ENCODE data around the gene ZFP36L2.

Gene ZFP36L2

GRCh38 chr2:43240766-43241150 is 14.4 kb upstream of the ZFP36L2 start:
- no peak for DNase-seq (ENCODE audit: low spot score)
- H3K14ac ChIP-seq (ENCODE audit: low read length): no peak overlapping the region
- H3K18ac ChIP-seq (ENCODE audit: low read length): no peak overlapping the region
- WGBS, 2 donors (ENCODE audit: extremely low coverage in 2 of 2, insufficient read length in 2 of 2, insufficient replicate concordance in 1 of 2): no CpG with 5 or more reads among the region's 5 CpGs
- no peaks in the 10 kb centered on the region for H3K36me3 ChIP-seq (replicated peaks in 1 of 2; ENCODE audit: control insufficient read depth in 2 of 2, insufficient read depth in 2 of 2, low read length in 2 of 2)
- no peak overlapping the region for H3K4ac ChIP-seq (ENCODE audit: low read length)
- no peak overlapping the region for H3K27ac ChIP-seq (replicated peaks; ENCODE audit: low read length)
- no peak overlapping the region for H2BK12ac ChIP-seq (ENCODE audit: low read length)
- H4K8ac ChIP-seq (ENCODE audit: low read depth, low read length): no peak overlapping the region
- H2BK5ac ChIP-seq (ENCODE audit: low read length): no peak overlapping the region
- no peaks in the 10 kb centered on the region for H3K4me1 ChIP-seq (ENCODE audit: control insufficient read depth in 2 of 2, insufficient read depth in 1 of 2, low read depth in 1 of 2, low read length in 2 of 2)
- no peak overlapping the region for H2BK120ac ChIP-seq (ENCODE audit: low read depth, low read length)
- no peak overlapping the region for H2AK5ac ChIP-seq (ENCODE audit: low read depth, low read length)
- H3K4me3 ChIP-seq (ENCODE audit: low read length in 2 of 2): no peak overlapping the region
- no peak overlapping the region for H3K9ac ChIP-seq (ENCODE audit: low read depth, low read length, poor library complexity)
- H4K91ac ChIP-seq (ENCODE audit: low read depth, low read length, poor library complexity): no peak overlapping the region
- H2BK15ac ChIP-seq (ENCODE audit: low read length): no peak overlapping the region
- no peak overlapping the region for H3K23ac ChIP-seq (ENCODE audit: low read depth, low read length, poor library complexity)
- no peaks in the 10 kb centered on the region for H3K27me3 ChIP-seq (ENCODE audit: control insufficient read depth in 3 of 3, insufficient read depth in 3 of 3, low read depth in 1 of 3, low read length in 3 of 3)
- H3K4me2 ChIP-seq (ENCODE audit: insufficient read depth, low read length, poor library complexity, severe bottlenecking): no peak overlapping the region
- no peaks in the 10 kb centered on the region for H3K79me1 ChIP-seq (ENCODE audit: low read depth, low read length)
- H3K9me3 ChIP-seq (replicated peaks in 1 of 2; ENCODE audit: control insufficient read depth in 2 of 2, insufficient read depth in 1 of 2, low read depth in 1 of 2, low read length in 2 of 2): no peaks in the 10 kb centered on the region
- H2AFZ ChIP-seq (ENCODE audit: low read length): no peak overlapping the region

- no peak overlapping the region for H2BK120ac ChIP-seq (ENCODE audit: low read depth, low read length)
Measured at GRCh38 chr2:43239981-43240765, 13.8 kb upstream of the ZFP36L2 start.

GRCh38 chr2:43238813-43239212 is 12.4 kb upstream of the ZFP36L2 start:
- Histone ChIP-seq H3K23ac (ENCODE audit: low read depth, low read length, poor library complexity) (no peak overlapping the region), H2AFZ (ENCODE audit: low read length) (no peak overlapping the region), H3K27ac (replicated peaks; ENCODE audit: low read length) (no peak overlapping the region), H2BK12ac (ENCODE audit: low read length) (no peak overlapping the region), H4K91ac (ENCODE audit: low read depth, low read length, poor library complexity) (no peak overlapping the region), H3K27me3 (ENCODE audit: control insufficient read depth in 3 of 3, insufficient read depth in 3 of 3, low read depth in 1 of 3, low read length in 3 of 3) (no peaks in the 10 kb centered on the region), H3K14ac (ENCODE audit: low read length) (no peak overlapping the region), H2BK120ac (ENCODE audit: low read depth, low read length) (no peak overlapping the region), H2BK15ac (ENCODE audit: low read length) (no peak overlapping the region), H3K9ac (ENCODE audit: low read depth, low read length, poor library complexity) (no peak overlapping the region), H3K36me3 (replicated peaks in 1 of 2; ENCODE audit: control insufficient read depth in 2 of 2, insufficient read depth in 2 of 2, low read length in 2 of 2) (no peaks in the 10 kb centered on the region), H2AK5ac (ENCODE audit: low read depth, low read length) (no peak overlapping the region), H3K9me3 (replicated peaks in 1 of 2; ENCODE audit: control insufficient read depth in 2 of 2, insufficient read depth in 1 of 2, low read depth in 1 of 2, low read length in 2 of 2) (no peaks in the 10 kb centered on the region), H3K79me1 (ENCODE audit: low read depth, low read length) (no peaks in the 10 kb centered on the region), H2BK5ac (ENCODE audit: low read length) (no peak overlapping the region), H4K8ac (ENCODE audit: low read depth, low read length) (no peak overlapping the region), H3K4me3 (ENCODE audit: low read length in 2 of 2) (no peak overlapping the region), H3K4ac (ENCODE audit: low read length) (no peak overlapping the region), H3K4me1 (ENCODE audit: control insufficient read depth in 2 of 2, insufficient read depth in 1 of 2, low read depth in 1 of 2, low read length in 2 of 2) (peaks cover 0 to 1% of the 10 kb centered on the region in 2 donors), H3K18ac (ENCODE audit: low read length) (no peak overlapping the region), H3K4me2 (ENCODE audit: insufficient read depth, low read length, poor library complexity, severe bottlenecking) (no peak overlapping the region)
- WGBS, 2 donors (ENCODE audit: extremely low coverage in 2 of 2, insufficient read length in 2 of 2, insufficient replicate concordance in 1 of 2): no CpG with 5 or more reads among the region's 3 CpGs
- no peak for DNase-seq (ENCODE audit: low spot score)

More at GRCh38 chr2:43239981-43240765, 13.8 kb upstream of the ZFP36L2 start:
- H3K27ac ChIP-seq (replicated peaks; ENCODE audit: low read length): no peak overlapping the region
- no peaks in the 10 kb centered on the region for H3K9me3 ChIP-seq (replicated peaks in 1 of 2; ENCODE audit: control insufficient read depth in 2 of 2, insufficient read depth in 1 of 2, low read depth in 1 of 2, low read length in 2 of 2)
- H3K9ac ChIP-seq (ENCODE audit: low read depth, low read length, poor library complexity): no peak overlapping the region
- no peak overlapping the region for H3K4me3 ChIP-seq (ENCODE audit: low read length in 2 of 2)
- H3K79me1 ChIP-seq (ENCODE audit: low read depth, low read length): no peaks in the 10 kb centered on the region
- no peak overlapping the region for H2AFZ ChIP-seq (ENCODE audit: low read length)
- no CpG with 5 or more reads among the region's 13 CpGs for WGBS, 2 donors (ENCODE audit: extremely low coverage in 2 of 2, insufficient read length in 2 of 2, insufficient replicate concordance in 1 of 2)
- H3K23ac ChIP-seq (ENCODE audit: low read depth, low read length, poor library complexity): no peak overlapping the region
- H3K18ac ChIP-seq (ENCODE audit: low read length): no peak overlapping the region
- no peak overlapping the region for H3K4ac ChIP-seq (ENCODE audit: low read length)
- H2BK12ac ChIP-seq (ENCODE audit: low read length): no peak overlapping the region
- no peaks in the 10 kb centered on the region for H3K36me3 ChIP-seq (replicated peaks in 1 of 2; ENCODE audit: control insufficient read depth in 2 of 2, insufficient read depth in 2 of 2, low read length in 2 of 2)
- H3K4me2 ChIP-seq (ENCODE audit: insufficient read depth, low read length, poor library complexity, severe bottlenecking): no peak overlapping the region
- H3K27me3 ChIP-seq (ENCODE audit: control insufficient read depth in 3 of 3, insufficient read depth in 3 of 3, low read depth in 1 of 3, low read length in 3 of 3): no peaks in the 10 kb centered on the region
- no peak for DNase-seq (ENCODE audit: low spot score)
- H3K4me1 ChIP-seq (ENCODE audit: control insufficient read depth in 2 of 2, insufficient read depth in 1 of 2, low read depth in 1 of 2, low read length in 2 of 2): no peaks in the 10 kb centered on the region
- H2BK15ac ChIP-seq (ENCODE audit: low read length): no peak overlapping the region
- H3K14ac ChIP-seq (ENCODE audit: low read length): no peak overlapping the region
- H4K91ac ChIP-seq (ENCODE audit: low read depth, low read length, poor library complexity): no peak overlapping the region
- no peak overlapping the region for H4K8ac ChIP-seq (ENCODE audit: low read depth, low read length)
- no peak overlapping the region for H2AK5ac ChIP-seq (ENCODE audit: low read depth, low read length)
- H2BK5ac ChIP-seq (ENCODE audit: low read length): no peak overlapping the region

- Histone ChIP-seq H3K23ac (ENCODE audit: low read depth, low read length, poor library complexity) (no peak overlapping the region), H3K18ac (ENCODE audit: low read length) (no peak overlapping the region), H2BK5ac (ENCODE audit: low read length) (no peak overlapping the region), H2BK120ac (ENCODE audit: low read depth, low read length) (no peak overlapping the region), H3K27ac (replicated peaks; ENCODE audit: low read length) (no peak overlapping the region), H3K4me3 (ENCODE audit: low read length in 2 of 2) (no peak overlapping the region), H3K9ac (ENCODE audit: low read depth, low read length, poor library complexity) (no peak overlapping the region), H2BK15ac (ENCODE audit: low read length) (no peak overlapping the region), H3K14ac (ENCODE audit: low read length) (no peak overlapping the region), H3K4ac (ENCODE audit: low read length) (no peak overlapping the region), H2AFZ (ENCODE audit: low read length) (no peak overlapping the region), H3K79me1 (ENCODE audit: low read depth, low read length) (no peaks in the 10 kb centered on the region), H3K9me3 (replicated peaks in 1 of 2; ENCODE audit: control insufficient read depth in 2 of 2, insufficient read depth in 1 of 2, low read depth in 1 of 2, low read length in 2 of 2) (no peaks in the 10 kb centered on the region), H3K4me1 (ENCODE audit: control insufficient read depth in 2 of 2, insufficient read depth in 1 of 2, low read depth in 1 of 2, low read length in 2 of 2) (peaks cover 0 to 1% of the 10 kb centered on the region in 2 donors), H2BK12ac (ENCODE audit: low read length) (no peak overlapping the region), H4K91ac (ENCODE audit: low read depth, low read length, poor library complexity) (no peak overlapping the region), H3K27me3 (ENCODE audit: control insufficient read depth in 3 of 3, insufficient read depth in 3 of 3, low read depth in 1 of 3, low read length in 3 of 3) (no peaks in the 10 kb centered on the region), H3K4me2 (ENCODE audit: insufficient read depth, low read length, poor library complexity, severe bottlenecking) (no peak overlapping the region), H2AK5ac (ENCODE audit: low read depth, low read length) (no peak overlapping the region), H4K8ac (ENCODE audit: low read depth, low read length) (no peak overlapping the region), H3K36me3 (replicated peaks in 1 of 2; ENCODE audit: control insufficient read depth in 2 of 2, insufficient read depth in 2 of 2, low read length in 2 of 2) (no peaks in the 10 kb centered on the region)
- DNase-seq (ENCODE audit: low spot score): no peak
Measured at GRCh38 chr2:43238176-43238575, 11.8 kb upstream of the ZFP36L2 start.
